Thymus (tissue), 14 donors: ENCODE results near the gene MYL6B. TPM values are rescaled to one million over a fixed set of nuclear protein-coding genes. Genes with fewer than 3 reads are reported as not detected.

Experiments used
- DNase-seq, 9 donors: peaks; one replicate each; pipeline ENCODE4 v3.0.0-alpha.2; 2013; ENCODE audit warnings: low spot score in 9 of 9, low read depth in 6 of 9, missing footprints in 1 of 9
- H3K27ac ChIP-seq, 2 donors: one replicate each; pipeline ENCODE4 v1.5.1; 2013; ENCODE audit warnings: control low read depth in 1 of 2, low read depth in 1 of 2, low read length in 1 of 2, mild to moderate bottlenecking in 1 of 2, moderate library complexity in 1 of 2
- H3K27me3 ChIP-seq, 2 donors: one replicate each; pipeline ENCODE4 v1.5.1; 2013; ENCODE audit warnings: low read length in 1 of 2; ENCODE audit not compliant: control insufficient read depth in 2 of 2, insufficient read depth in 1 of 2
- H3K36me3 ChIP-seq, 2 donors: one replicate each; pipeline ENCODE4 v1.5.1; 2013; ENCODE audit warnings: low read length in 1 of 2, mild to moderate bottlenecking in 1 of 2, moderate library complexity in 1 of 2; ENCODE audit not compliant: control insufficient read depth in 2 of 2, insufficient read depth in 2 of 2
- H3K4me1 ChIP-seq, 2 donors: one replicate each; pipeline ENCODE4 v1.5.1; 2013; ENCODE audit warnings: low read length in 2 of 2; ENCODE audit not compliant: control insufficient read depth in 2 of 2, insufficient read depth in 2 of 2
- H3K4me3 ChIP-seq, 2 donors: one replicate each; pipeline ENCODE4 v1.5.1; 2013; ENCODE audit warnings: low read length in 2 of 2, control low read depth in 1 of 2, mild to moderate bottlenecking in 1 of 2
- H3K9me3 ChIP-seq, 2 donors: one replicate each; pipeline ENCODE4 v1.5.1; 2013; ENCODE audit warnings: low read length in 1 of 2, mild to moderate bottlenecking in 1 of 2; ENCODE audit not compliant: control insufficient read depth in 2 of 2, insufficient read depth in 1 of 2
- WGBS: extraction: QIAGEN DNeasy Blood & Tissue Kit; methylation state at CpG from one replicate; pipeline ENCODE4 v1.1.7; 2013; 5-methylcytosine and 5-hydroxymethylcytosine counted together
- long read RNA-seq, 10 donors: transcript quantifications; one replicate each; lab custom pipeline, GENCODE V29; 2026
- polyA plus RNA-seq: library from polyadenylated mRNA; stranded (reverse); fragments of 200-250 nt; gene quantifications from one replicate; pipeline ENCODE4 v1.2.3, GENCODE V29; 2013
- total RNA-seq: library from RNA; stranded (reverse); fragments of 120-200 nt; gene quantifications from one replicate; pipeline ENCODE4 v1.2.4, GENCODE V29; 2013
- donor health status: healthy.

Gene MYL6B
- total RNA-seq (101 TPM), polyA plus RNA-seq (60.9 TPM)
- long read RNA-seq, donor 1 = 0 reads
- long read RNA-seq, donor 2 = 0 reads
- long read RNA-seq, donor 3, transcript MYL6B-208 (3 exons, 322 nt) = major isoform, 8 of 59 reads
- long read RNA-seq, donor 3, transcript MYL6B-205 (2 exons, 221 nt) = minor isoform, 5 of 59 reads
- long read RNA-seq, donor 3, partial matches to known transcripts = 35 of 59 reads
- long read RNA-seq, donor 3, other reads (novel, unspliced or antisense) = 6 of 59 reads
- long read RNA-seq, donor 4, transcript MYL6B-208 (3 exons, 322 nt) = major isoform, 5 of 14 reads
- long read RNA-seq, donor 4, partial matches to known transcripts = 0 of 14 reads
- long read RNA-seq, donor 4, other reads (novel, unspliced or antisense) = 7 of 14 reads
- long read RNA-seq, donor 5, transcript MYL6B-208 (3 exons, 322 nt) = major isoform, 13 of 136 reads
- long read RNA-seq, donor 5, partial matches to known transcripts = 85 of 136 reads
- long read RNA-seq, donor 5, other reads (novel, unspliced or antisense) = 33 of 136 reads
- long read RNA-seq, donor 6, partial matches to known transcripts = 179 of 235 reads
- long read RNA-seq, donor 6, other reads (novel, unspliced or antisense) = 52 of 235 reads
- long read RNA-seq, donor 7, partial matches to known transcripts = 54 of 76 reads
- long read RNA-seq, donor 7, other reads (novel, unspliced or antisense) = 15 of 76 reads
- long read RNA-seq, donor 8, partial matches to known transcripts = 24 of 36 reads
- long read RNA-seq, donor 8, other reads (novel, unspliced or antisense) = 8 of 36 reads
- long read RNA-seq, donor 9, partial matches to known transcripts = 6 of 35 reads
- long read RNA-seq, donor 9, other reads (novel, unspliced or antisense) = 24 of 35 reads
- long read RNA-seq, donor 10, partial matches to known transcripts = 21 of 34 reads
- long read RNA-seq, donor 10, other reads (novel, unspliced or antisense) = 8 of 34 reads

- H3K36me3 ChIP-seq = peaks cover 3 to 10% of the 10 kb centered on the region in 2 donors
- peak within 1 kb of the TSS; percentile 68 to 87 for H3K4me3 ChIP-seq
- H3K4me1 ChIP-seq = peaks cover 17 to 39% of the 10 kb centered on the region in 2 donors
- DNase-seq = peak; percentile 84 to 97 (median 89)
- H3K9me3 ChIP-seq = no peaks in the 10 kb centered on the region
- no peaks in the 10 kb centered on the region for H3K27me3 ChIP-seq
- WGBS = under 1% methylated on average over 37 of the region's 37 CpGs
- peak within 1 kb of the TSS; percentile 96 to 99 for H3K27ac ChIP-seq
Measured at GRCh38 chr12:56152132-56152755, at the start of gene MYL6B. TSS of gene MYL6B (plus strand) at chr12:56152587. CDS start at chr12:56153919, 1,332 bp downstream.

DNA sequence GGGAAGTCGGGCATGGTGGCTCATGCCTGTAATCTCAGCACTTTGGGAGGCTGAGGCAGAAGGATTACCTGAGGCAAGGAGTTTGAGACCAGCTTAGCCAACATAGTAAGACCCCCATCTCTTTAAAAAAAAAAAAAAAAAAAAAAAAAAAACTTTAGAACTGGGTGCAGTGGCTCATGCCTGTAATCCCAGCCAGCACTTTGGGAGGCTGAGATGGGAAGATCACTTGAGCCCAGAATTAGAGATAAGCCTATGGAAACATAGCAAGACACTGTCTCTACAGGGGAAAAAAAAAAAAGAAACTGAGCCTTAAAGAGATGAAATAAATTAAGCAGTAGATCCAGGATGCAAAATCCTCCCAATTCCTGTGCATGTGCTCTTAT lies 49.7 kb upstream of the MYL6B start:
- peak overlapping the region; percentile 56 to 78 for H3K27ac ChIP-seq
- H3K9me3 ChIP-seq = peaks cover 0 to 5% of the 10 kb centered on the region in 2 donors
- H3K36me3 ChIP-seq = peaks cover 7 to 16% of the 10 kb centered on the region in 2 donors
- DNase-seq = no peak
- no peak overlapping the region for H3K4me3 ChIP-seq
- peaks cover 15 to 37% of the 10 kb centered on the region in 2 donors for H3K4me1 ChIP-seq
- no peaks in the 10 kb centered on the region for H3K27me3 ChIP-seq
- WGBS = 100% methylated on average over 1 of the region's 1 CpG

GRCh38 chr12:56103066-56103711 lies 49.2 kb upstream of the MYL6B start:
- Histone ChIP-seq H3K4me3 (peak overlapping the region; percentile 84 to 90), H3K9me3 (peaks cover 0 to 5% of the 10 kb centered on the region in 2 donors), H3K27ac (peak overlapping the region; percentile 78 to 86), H3K4me1 (peaks cover 15 to 37% of the 10 kb centered on the region in 2 donors), H3K36me3 (peaks cover 9 to 21% of the 10 kb centered on the region in 2 donors), H3K27me3 (no peaks in the 10 kb centered on the region)
- WGBS = 42% methylated on average over 6 of the region's 6 CpGs
- DNase-seq = peak in 2 of 9 donors; percentile 21 to 56

DNA sequence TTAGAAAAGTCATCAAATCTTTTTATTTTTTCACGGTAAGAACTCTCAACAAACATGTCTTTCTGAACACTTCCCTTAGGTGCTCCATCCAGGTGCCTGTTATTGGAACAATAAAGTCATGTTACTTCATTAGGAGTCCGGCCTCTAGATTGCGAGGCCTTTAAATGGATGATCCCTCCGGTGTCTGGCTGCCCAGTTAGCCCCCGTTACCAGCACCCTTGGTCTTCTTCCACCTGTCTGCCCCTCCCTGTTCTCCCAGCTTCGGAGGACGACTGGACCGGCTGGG lies 48.6 kb upstream of the MYL6B start:
- Histone ChIP-seq H3K27ac (peak overlapping the region; percentile 78 to 93), H3K4me3 (peak overlapping the region; percentile 84 to 90), H3K27me3 (no peaks in the 10 kb centered on the region), H3K4me1 (peaks cover 15 to 37% of the 10 kb centered on the region in 2 donors), H3K36me3 (peaks cover 9 to 26% of the 10 kb centered on the region in 2 donors), H3K9me3 (peaks cover 0 to 5% of the 10 kb centered on the region in 2 donors)
- DNase-seq = no peak
- WGBS = 4% methylated on average over 8 of the region's 8 CpGs

- DNase-seq = peak; percentile 91 to 99 (median 95)
- Histone ChIP-seq H3K4me1 (peaks cover 15 to 37% of the 10 kb centered on the region in 2 donors), H3K27me3 (no peaks in the 10 kb centered on the region), H3K27ac (peak within 1 kb of the TSS; percentile 78 to 93), H3K36me3 (peaks cover 12 to 30% of the 10 kb centered on the region in 2 donors), H3K4me3 (peak within 1 kb of the TSS; percentile 84 to 90), H3K9me3 (peaks cover 0 to 5% of the 10 kb centered on the region in 2 donors)
- under 1% methylated on average over 60 of the region's 60 CpGs for WGBS
Measured at GRCh38 chr12:56104109-56104814, 48.1 kb upstream of the MYL6B start, which contains the start of gene PA2G4. TSS of gene PA2G4 (plus strand) at chr12:56104559. CDS start at chr12:56104738, 179 bp downstream.

DNA sequence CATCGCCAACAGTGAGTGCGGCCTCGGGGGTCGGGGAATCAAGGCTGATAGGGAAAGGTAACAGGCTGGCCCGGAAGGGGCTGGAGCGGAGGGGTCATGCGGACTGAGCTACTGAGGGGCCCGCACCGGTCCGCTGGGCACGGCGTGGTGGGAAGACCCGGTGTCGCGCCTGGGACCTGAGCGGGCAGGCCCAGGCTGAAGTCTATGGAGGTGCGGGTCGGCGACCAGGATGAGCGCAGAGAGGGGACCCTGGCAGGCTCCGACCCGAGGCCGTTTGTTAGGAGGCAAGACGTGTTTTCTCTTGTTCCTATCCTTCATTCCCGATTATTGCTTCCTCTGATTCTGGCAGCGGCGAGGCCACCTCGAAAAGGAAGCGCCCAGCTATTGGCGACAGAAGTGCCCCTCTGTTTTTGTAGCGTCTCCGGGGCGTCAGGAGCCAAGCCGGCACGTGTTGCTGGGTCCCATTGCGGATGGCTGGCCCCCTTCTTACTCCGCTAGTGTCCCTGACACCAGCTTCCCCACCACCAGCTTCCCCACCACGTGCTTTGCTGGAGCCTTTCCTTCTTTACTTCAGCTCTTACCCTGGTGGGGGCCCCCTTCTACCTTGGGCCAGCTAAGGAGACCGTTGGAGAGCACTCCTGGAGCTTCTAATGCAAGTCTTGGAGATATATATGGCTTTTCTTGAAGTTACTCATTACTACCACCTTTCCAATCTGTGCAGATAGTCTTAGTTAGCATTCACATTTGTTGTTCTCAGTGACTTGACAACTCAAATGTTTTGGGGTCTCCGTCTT lies 47.4 kb upstream of the MYL6B start:
- 2% methylated on average over 40 of the region's 40 CpGs for WGBS
- DNase-seq = peak in 3 of 9 donors; percentile 7 to 30 (median 12)

DNA sequence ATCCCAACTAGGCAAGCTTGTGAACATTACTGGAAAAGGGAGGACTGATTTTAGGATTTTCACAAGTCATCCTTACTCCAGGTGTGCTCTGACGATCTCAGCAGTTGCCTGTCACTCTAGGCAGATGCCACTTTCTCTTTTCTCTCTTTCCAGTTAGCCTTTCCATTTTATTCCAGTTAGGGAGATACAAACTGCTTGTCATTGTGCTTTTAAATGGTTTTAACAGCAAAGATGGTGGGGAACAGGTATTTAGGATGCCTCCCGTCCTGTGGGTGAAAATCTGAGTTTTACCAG lies 46.8 kb upstream of the MYL6B start:
- Histone ChIP-seq H3K4me3 (peak overlapping the region; percentile 84 to 90), H3K27me3 (no peaks in the 10 kb centered on the region), H3K36me3 (peaks cover 22 to 43% of the 10 kb centered on the region in 2 donors), H3K4me1 (peaks cover 15 to 37% of the 10 kb centered on the region in 2 donors), H3K27ac (peak overlapping the region in 1 of 2 donors; percentile 29), H3K9me3 (peaks cover 0 to 5% of the 10 kb centered on the region in 2 donors)
- 32% methylated on average over 2 of the region's 2 CpGs for WGBS
- no peak for DNase-seq

More for the DNA sequence above, 47.4 kb upstream of the MYL6B start:
- peak overlapping the region; percentile 78 to 93 for H3K27ac ChIP-seq
- peaks cover 15 to 37% of the 10 kb centered on the region in 2 donors for H3K4me1 ChIP-seq
- no peaks in the 10 kb centered on the region for H3K27me3 ChIP-seq
- peaks cover 19 to 38% of the 10 kb centered on the region in 2 donors for H3K36me3 ChIP-seq
- peak overlapping the region; percentile 84 to 90 for H3K4me3 ChIP-seq
- H3K9me3 ChIP-seq = peaks cover 0 to 5% of the 10 kb centered on the region in 2 donors
